ENCODE measurements around the gene PARVA. TPM values are rescaled to one million over a fixed set of nuclear protein-coding genes. Genes with fewer than 3 reads are reported as not detected.

Gene PARVA
- total and polyA plus RNA-seq, 8 donors = 18.8 to 116 (median 43.0) TPM

DNA sequence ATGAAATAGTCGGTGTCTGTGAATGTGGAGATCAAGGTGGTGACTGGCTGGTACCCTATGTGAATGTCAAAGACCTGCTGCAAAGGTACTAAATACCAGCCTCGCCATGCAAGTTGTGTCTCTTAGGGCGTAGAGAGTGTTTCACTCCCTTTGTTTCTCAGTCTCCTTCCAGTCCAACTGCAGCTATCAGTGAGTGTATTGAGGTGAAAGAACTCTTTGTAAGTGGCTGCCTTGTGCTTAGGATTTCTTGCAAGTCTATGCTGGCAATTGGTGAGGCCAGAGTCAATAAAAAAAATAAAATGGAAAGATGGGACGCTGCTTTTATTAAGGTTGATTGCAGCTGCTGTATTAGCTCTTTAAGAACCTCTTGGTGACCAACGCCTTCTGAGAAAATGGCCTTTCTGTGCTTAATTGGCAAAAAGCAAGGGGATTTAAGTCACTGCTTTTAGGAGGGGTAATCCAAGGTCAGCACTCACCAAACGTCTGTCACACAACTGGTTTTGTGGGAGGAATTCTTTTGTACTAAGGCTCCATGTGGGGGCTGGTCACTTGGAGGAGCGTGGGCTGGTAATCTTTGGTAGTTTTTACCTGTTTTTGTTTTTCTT is 95.1 kb downstream of the PARVA start:
- Histone ChIP-seq H3K36me3 (peaks cover 19 to 40% (median 39%) of the 10 kb centered on the region in 4 donors), H3K4me3 (no peak overlapping the region), H3K9me3 (no peaks in the 10 kb centered on the region), H3K4me1 (peaks cover 9 to 58% (median 30%) of the 10 kb centered on the region in 4 donors), H3K27ac (peak overlapping the region in 2 of 5 donors; percentile 25 to 41), H3K27me3 (no peaks in the 10 kb centered on the region)
- no peak for TF ChIP-seq POLR2A (IDR thresholded peaks at IDR 0.05)
- TF ChIP-seq, protein P1, sequence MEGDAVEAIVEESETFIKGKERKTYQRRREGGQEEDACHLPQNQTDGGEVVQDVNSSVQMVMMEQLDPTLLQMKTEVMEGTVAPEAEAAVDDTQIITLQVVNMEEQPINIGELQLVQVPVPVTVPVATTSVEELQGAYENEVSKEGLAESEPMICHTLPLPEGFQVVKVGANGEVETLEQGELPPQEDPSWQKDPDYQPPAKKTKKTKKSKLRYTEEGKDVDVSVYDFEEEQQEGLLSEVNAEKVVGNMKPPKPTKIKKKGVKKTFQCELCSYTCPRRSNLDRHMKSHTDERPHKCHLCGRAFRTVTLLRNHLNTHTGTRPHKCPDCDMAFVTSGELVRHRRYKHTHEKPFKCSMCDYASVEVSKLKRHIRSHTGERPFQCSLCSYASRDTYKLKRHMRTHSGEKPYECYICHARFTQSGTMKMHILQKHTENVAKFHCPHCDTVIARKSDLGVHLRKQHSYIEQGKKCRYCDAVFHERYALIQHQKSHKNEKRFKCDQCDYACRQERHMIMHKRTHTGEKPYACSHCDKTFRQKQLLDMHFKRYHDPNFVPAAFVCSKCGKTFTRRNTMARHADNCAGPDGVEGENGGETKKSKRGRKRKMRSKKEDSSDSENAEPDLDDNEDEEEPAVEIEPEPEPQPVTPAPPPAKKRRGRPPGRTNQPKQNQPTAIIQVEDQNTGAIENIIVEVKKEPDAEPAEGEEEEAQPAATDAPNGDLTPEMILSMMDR (IDR thresholded peaks at IDR 0.05) = no peak
- no peak for TF ChIP-seq POLR2AphosphoS5 (IDR thresholded peaks at IDR 0.05)
- no peak for TF ChIP-seq EP300 (IDR thresholded peaks at IDR 0.05)
- 35 to 54% (median 41%) methylated on average over 7 of the region's 7 CpGs for WGBS, 5 donors
- intact Hi-C loops (cut with DNase I; ENCODE audit: low total_unique reads) = no loop called here
- no peak for DNase-seq

DNA sequence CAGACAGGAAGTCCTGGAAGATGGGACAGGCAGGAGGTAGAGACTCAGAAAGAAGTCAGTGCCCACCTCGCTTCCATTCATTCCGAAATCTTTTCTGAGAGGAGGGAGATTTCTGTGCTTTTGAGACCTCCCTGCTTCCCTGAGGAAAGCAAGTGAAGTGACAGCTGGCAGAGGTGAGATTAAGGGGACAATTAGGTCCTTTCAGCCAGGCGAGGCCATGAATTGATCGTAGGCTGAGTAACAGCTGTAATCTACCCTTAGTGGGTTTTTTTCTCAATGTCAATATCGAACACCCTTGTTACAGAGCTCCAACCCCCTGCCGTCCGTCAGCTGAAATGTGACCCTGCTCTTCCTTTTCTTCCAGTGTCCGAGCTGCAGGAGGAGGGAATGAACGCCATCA is 96.0 kb downstream of the PARVA start:
- intact Hi-C loops (cut with DNase I; ENCODE audit: low total_unique reads) = no loop called here
- no peak for DNase-seq
- Histone ChIP-seq H3K4me1 (peaks cover 9 to 54% (median 27%) of the 10 kb centered on the region in 4 donors), H3K4me3 (no peak overlapping the region), H3K9me3 (no peaks in the 10 kb centered on the region), H3K27ac (peak overlapping the region in 2 of 5 donors; percentile 25 to 41), H3K36me3 (peaks cover 25 to 49% (median 47%) of the 10 kb centered on the region in 4 donors), H3K27me3 (no peaks in the 10 kb centered on the region)
- WGBS, 5 donors = 80 to 91% (median 85%) methylated on average over 9 of the region's 9 CpGs
- no peak for TF ChIP-seq EP300 (IDR thresholded peaks at IDR 0.05)
- TF ChIP-seq, protein P1 (IDR thresholded peaks at IDR 0.05) = no peak
- no peak for TF ChIP-seq POLR2A (IDR thresholded peaks at IDR 0.05)
- no peak for TF ChIP-seq POLR2AphosphoS5 (IDR thresholded peaks at IDR 0.05)

DNA sequence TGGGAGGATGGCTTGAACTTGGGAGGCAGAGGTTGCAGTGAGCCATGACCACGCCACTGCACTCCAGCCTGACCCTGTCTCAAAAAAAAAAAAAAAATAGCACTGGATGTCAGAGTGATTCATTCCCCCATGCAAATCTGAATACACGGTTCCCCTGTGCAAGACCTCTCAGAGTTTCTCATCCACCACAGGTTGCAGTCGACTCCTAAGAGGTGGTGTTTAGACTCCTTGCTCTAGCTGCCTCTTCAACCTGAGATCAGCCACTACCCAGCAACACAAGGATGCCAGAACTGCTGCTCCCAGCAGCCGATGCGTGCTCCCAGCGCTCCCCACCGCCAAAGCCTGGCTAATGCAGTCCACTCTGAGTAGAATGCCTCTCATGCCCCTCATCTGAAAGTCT is 97.5 kb downstream of the PARVA start:
- intact Hi-C loops (cut with DNase I; ENCODE audit: low total_unique reads) = no loop called here

DNA sequence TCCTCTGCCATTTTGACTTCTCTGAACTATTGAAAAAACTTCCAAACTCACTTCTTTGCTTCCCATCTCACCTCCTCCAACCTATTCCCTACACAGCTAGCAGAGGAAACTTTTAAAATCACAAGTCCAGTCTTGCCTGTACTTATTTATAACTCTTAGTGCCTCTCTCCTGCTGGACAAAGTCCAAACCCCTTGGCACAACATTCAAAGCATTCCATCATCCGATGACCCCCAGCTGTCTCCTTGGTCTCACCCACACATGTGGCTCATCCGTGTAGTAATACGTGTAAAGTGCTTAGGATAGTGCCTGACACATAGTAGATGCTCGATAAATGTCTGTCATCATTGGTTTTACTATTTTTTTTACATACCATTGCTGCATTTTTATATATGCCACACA is 101.4 kb downstream of the PARVA start:
- TF ChIP-seq, protein P1 (IDR thresholded peaks at IDR 0.05) = no peak
- TF ChIP-seq POLR2A (IDR thresholded peaks at IDR 0.05) = no peak
- no peak for TF ChIP-seq EP300 (IDR thresholded peaks at IDR 0.05)
- no peak for TF ChIP-seq POLR2AphosphoS5 (IDR thresholded peaks at IDR 0.05)
- no peak overlapping the region for H3K27ac ChIP-seq
- 74 to 87% (median 82%) methylated on average over 4 of the region's 4 CpGs for WGBS, 5 donors

More for the DNA sequence above, 97.5 kb downstream of the PARVA start:
- H3K9me3 ChIP-seq = no peaks in the 10 kb centered on the region
- TF ChIP-seq POLR2AphosphoS5 (IDR thresholded peaks at IDR 0.05) = no peak
- TF ChIP-seq POLR2A (IDR thresholded peaks at IDR 0.05) = no peak
- TF ChIP-seq EP300 (IDR thresholded peaks at IDR 0.05) = no peak
- TF ChIP-seq, protein P1 (IDR thresholded peaks at IDR 0.05) = no peak
- no peaks in the 10 kb centered on the region for H3K27me3 ChIP-seq
- WGBS, 5 donors = 86 to 93% (median 92%) methylated on average over 5 to 7 of the region's 7 CpGs
- H3K4me1 ChIP-seq = peaks cover 4 to 43% (median 20%) of the 10 kb centered on the region in 4 donors
- no peak overlapping the region for H3K27ac ChIP-seq
- DNase-seq = no peak
- H3K36me3 ChIP-seq = peaks cover 25 to 64% (median 62%) of the 10 kb centered on the region in 4 donors
- H3K4me3 ChIP-seq = no peak overlapping the region

More for the DNA sequence above, 101.4 kb downstream of the PARVA start:
- no peaks in the 10 kb centered on the region for H3K27me3 ChIP-seq
- peaks cover 25 to 85% (median 81%) of the 10 kb centered on the region in 4 donors for H3K36me3 ChIP-seq
- intact Hi-C loops (cut with DNase I; ENCODE audit: low total_unique reads) = no loop called here
- H3K9me3 ChIP-seq = no peaks in the 10 kb centered on the region
- peaks cover 0 to 20% (median 4%) of the 10 kb centered on the region in 4 donors for H3K4me1 ChIP-seq
- no peak overlapping the region for H3K4me3 ChIP-seq
- DNase-seq = no peak

All from stomach (tissue), 9 donors.